Islet of Langerhans (tissue), 1 donor: ENCODE results near the gene WWTR1.

Experiments
- FAIRE-seq: peaks from one replicate; lab custom pipeline; 2011; peaks lifted over from hg19 to GRCh38; lab: Jason Lieb, UNC

WWTR1 gene

GRCh38 chr3:149621218-149622005, 36.4 kb downstream of the WWTR1 start:
- FAIRE-seq: no peak

DNA sequence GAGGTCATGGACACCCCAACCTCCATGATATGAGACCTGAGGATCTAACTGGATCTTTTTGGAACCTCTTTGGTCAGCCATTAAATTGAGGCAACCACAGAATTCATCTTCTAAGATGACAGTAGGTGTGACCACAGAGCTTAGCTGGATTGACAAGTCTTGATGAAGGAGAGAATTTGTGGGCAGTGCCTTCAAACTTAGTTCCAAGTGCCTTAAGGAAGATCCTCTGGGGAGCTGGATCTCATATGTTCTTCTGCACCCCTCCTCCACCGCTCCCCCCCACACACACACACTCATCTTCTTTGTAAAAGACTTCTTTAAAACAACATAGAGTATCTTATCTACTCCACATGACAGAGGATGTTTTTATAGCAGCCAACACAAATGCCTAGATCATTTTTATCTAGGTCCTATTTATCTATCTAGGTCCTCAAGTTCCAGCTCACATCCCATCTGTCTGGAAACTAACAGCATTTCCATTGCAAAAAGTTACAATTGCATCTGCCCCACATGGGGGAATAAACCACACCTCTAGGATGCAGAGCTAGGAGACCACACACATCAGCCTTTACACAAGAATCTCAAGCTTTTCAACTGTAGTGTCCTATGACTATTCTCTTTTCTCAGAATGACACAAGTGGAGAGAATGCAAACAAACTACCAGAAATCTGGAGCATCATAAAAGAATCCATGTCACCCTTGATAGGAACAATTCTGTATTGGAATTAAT, 37.4 kb downstream of the WWTR1 start:
- no peak for FAIRE-seq

DNA sequence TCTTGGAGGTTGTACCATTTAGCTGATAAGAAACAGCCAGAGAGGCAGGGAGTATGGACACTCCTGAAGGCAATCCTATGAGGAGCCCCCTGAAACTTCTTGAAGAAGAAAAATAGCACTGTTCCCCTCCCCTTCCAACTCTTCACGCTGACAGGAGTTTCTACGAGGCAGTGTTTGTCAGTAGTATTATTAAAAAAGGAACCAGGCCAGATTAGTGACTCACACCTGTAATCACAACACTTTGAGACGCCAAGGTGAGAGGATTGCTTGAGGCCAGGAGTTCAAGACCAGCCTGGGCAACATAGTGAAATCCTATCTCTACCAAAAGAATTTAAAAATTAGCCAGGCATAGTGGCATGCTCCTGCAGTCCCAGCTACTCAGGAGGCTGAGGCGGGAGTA, 38.7 kb downstream of the WWTR1 start:
- FAIRE-seq: no peak

DNA sequence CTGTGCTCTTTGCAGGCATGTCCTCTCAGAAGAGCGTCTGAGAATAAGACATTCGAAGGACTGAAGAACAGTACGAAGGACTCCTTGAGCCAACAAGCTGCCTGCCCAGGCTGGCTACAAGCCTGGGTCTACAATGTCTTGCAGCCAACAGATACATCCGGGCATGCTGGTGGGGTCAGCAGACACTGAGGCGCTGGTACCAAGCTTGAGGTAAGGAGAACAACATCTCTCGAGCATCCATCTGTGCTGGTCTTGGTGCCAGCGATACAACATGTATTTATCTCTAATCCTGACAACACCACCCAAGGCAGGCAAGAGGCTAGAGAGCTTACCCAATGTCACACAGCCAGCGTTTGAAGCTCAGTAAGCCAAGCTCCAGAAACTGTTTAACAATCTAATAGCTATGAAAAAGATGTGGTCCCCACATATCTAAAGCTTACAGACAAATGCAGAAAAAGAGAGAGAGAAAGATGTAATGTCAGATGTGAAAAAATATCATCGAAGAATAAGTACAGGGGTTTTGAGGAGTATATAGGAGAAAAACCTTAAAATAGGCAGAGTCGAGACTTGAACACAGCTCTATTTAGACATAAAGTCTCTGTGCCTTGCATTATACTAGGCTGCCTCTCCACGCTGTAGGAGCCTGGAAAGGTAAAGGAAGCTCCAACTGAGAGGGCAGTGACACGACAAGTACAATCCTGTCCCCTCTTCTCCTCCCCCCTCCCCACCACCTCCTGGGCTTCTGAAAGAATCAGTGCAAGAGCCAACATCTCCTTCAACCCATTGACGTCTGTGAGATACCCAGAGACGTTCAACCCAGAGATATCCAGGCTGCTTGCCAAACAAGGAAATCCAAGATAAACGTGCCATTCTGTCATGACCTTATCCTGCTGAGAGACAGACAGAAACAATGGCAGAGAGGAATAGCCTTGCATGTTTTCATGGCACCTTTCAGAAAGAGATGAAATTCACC, 39.4 kb downstream of the WWTR1 start:
- no peak for FAIRE-seq

DNA sequence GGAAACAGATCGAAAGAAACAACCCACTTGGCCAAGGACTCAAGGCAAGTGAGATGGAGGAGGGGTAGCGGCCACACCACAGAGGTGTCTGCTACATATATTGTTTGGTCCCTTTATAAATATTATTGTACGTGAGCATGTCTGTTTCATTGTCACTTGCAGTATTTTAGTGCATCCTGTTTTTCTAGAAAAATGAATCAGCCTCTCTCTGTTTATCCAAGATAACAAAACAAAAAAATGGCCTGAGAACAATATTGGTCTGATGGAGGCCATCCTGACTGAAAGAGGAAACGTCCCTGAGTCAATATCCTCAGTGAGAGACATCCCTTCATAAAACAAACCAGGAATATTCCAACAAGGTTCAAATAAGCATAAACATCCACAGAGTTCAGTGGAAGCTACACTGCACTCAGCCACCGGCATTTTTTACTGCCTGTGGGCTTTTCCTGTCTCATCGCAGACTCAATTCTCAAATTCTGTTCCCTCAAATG, 42.0 kb downstream of the WWTR1 start:
- FAIRE-seq: no peak

DNA sequence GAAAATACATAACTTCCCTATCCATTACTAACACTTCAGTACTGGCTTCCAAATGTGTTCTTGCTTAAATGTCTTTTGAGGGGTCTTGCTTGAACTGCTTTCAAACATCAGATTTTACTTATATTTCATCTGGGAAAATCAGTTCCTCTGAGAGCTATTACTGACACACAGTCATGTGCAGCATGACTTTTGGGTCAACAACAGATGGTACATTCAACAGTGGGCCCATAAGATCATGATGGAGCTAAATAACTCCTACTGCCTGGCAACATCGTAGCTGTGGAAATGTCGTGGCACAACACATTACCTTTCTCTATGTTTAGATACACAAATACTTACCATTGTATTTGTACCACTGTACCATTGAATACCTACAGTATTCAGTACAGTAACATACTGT, 43.8 kb downstream of the WWTR1 start:
- no peak for FAIRE-seq

DNA sequence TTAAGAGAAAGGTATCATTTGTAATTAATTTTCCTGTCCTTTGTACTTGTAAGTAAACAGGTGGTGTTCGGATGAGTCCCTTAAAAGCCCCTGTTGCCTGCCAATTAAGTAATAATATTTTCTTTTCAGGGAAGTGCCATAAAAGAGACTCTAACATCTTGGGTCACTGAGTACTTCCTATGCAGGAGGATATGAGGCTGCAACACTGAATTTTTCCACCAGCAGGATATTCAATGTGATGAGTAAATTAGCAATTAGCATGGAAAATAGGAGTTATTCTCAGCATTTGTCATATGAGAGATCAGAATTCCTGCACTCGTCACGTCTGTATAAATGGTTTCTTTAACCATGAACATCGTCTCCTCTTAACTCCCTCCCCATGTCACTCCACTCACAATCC, 45.4 kb downstream of the WWTR1 start:
- no peak for FAIRE-seq

DNA sequence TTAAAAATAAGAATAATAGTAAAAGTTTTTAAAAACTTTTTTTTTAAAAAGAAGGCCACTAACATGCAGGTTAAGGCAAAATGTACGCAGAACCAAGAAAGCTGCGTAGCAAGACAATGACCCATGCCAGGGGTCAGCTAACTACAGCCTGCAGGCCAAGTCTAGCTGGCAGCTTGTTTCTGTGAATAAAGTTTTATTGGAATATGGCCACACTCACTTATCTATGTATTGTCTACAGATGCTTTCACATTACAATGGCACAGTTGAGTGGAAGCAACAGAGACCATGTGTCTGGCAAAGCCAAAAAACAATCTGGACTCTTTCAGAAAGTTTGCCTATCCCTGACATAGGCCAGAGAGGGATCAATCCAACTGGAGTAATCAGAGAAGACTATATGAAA, 46.7 kb downstream of the WWTR1 start:
- no peak for FAIRE-seq

DNA sequence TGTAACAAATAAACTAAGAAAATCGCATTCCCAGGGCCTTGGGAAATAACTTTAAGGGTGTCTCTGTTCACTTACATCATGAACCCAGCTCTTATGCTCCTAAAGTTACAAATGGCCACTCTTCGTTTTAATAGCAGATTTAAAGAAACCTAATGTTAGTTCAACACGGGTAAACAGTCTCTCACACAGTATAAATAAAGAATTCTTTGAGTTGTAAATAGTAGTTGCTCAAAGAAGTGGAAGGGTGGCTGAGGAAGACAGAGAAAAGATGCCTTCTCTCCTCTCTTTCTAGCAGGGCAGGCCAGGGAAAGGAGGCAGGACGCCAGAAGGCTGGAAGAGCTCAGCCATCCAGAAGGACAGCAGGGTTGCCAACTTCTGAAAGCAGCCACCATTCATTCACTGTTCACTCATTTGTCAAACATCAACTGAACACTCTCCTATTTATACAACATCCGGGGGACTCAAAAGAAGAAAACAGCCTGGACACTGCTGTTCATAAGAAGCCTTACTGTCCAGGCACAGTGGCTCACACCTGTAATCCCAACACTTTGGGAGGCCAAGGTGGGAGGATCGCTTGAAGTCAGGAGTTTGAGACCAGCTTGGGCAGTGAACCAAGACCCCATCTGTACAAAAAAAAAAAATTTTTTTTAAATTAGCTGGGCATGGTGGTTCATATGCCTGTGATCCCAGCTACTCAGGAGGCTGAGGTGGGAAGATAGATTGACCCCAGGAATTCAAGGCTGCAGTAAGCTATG, 47.3 kb downstream of the WWTR1 start:
- FAIRE-seq: no peak

DNA sequence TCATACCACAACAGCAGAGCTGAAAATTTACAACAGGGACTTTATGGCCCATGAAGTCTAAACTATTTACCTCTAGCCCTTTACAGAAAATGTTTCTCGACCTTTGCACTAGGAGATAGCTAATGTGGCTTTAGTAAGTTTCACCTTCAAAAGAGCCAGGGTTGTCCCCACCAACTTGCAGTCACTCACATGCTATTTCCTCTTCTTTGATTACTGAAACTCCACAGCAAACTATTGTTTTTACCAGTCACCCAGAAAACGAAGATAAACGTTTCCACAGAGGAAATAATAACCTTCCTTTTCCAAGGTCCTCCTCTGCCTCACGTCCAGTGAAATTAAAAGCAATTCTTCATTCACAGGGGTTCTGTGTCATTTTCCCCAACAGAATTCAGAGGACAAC, 48.2 kb downstream of the WWTR1 start:
- FAIRE-seq: no peak

DNA sequence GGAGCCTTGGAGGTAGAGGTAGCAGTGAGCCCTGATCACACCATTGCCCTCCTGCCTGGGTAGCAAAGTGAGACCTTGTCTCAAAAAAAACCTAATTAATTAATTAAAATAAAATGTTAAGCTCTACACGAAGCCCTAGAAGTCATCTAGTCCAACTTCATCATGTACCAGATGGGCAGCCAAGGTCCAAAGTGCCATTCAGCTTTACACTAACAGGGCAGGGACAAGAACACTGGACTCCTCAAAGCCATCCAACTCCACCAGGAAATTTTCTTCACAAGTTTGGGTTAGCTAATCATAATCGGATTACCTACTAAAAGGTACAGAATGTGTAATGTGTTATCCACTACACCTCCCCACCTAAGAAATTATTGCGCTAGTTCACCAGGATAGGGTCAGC, 48.8 kb downstream of the WWTR1 start:
- no peak for FAIRE-seq

DNA sequence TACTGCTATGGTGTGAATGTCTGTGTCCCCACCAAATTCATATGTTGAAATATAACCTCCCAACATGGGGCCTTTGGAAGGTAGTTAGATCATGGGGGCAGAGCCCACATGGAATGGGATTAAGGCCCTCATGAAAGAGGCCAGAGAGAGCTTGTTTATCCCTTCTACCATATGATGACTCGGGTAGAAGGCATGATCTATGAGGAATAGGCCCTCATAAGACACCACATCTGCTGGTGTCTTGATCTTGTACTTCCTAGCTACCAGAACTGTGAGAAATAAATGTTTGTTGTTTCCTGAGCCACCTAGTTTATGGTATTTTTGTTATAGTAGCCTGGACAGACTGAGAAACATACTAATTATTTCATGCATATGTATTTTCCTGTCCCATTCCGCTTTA, 51.9 kb downstream of the WWTR1 start:
- FAIRE-seq: no peak

- no peak for FAIRE-seq
Measured at GRCh38 chr3:149604125-149604875, 53.5 kb downstream of the WWTR1 start.

DNA sequence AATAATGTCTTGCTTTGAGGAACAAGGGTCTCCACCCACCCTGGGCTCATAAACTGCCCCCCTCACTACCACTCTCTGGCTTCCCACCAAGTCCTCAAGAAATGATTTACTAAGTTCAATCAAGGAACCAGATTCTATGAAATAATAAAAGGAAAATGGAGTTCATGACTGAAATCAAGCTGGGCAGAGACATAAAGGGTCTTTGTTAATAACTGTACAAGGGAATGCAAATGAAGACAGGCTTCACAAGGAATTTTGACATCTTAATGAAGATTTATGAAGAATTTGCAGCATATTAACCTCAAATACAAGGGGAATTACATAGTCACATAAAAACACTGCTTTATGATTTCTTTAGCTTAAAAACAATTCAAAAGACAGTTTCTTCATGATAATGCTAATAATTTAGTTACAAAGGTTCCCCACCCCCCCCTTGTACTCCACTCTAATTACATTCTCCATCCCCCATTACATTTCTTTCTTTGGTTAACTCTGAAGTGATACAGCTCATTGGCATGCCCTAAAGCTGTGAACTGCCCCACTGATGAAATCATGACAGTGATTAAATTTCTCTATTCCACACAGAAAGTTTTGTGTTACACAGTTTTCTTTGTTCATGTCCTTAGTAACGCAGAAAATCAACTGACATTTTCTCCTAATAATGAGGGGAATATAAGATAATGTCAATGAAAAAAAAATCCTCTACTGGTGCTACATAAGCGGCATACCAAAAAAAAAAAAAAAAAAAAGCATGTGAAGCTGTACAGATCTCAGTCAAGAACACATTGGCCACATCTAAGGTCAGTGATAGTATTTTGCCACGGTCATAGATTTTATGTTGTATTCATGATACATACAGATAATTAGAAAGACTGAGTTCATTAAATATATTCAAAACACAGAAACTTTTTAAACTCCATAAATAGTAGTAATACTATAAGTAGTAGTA, 54.4 kb downstream of the WWTR1 start:
- FAIRE-seq: no peak

DNA sequence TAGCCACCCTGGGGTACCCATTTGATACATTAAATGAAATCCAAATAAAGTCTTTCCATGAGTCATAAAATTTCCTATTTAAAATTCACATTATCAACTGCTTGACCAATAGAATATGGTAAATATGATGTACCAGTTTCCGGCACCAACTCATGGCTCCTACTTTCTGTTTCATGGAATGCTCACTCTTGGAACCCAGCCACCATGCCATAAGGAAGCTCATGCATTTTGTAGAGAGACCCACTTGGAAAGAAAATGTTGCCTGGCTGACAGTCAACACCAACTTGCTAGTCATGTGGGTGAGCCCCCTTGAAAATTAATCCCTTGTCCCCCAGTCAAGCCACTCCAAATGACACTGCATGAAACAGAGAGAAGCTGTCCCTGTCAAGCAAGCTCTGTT, 57.2 kb downstream of the WWTR1 start:
- FAIRE-seq: no peak

DNA sequence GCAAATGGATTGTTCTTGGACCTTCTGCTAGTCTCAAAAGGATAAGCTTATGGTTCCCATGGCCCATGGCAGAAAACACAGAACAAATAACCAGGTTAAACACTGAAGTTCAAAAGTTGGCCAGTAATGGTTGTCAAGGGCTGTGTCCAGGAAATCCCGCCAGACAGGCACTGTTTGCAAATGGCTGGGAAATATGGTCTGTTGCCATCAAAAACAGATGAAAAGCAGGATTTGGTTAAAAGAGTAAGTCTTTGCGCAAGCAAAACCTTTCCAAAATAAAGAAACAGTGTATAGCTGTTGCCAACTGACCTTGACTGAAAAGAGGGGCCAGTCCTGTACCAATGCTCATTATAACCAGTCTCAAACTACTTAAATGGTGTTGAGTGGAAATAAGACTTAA, 58.6 kb downstream of the WWTR1 start:
- FAIRE-seq: no peak

- FAIRE-seq: no peak
Measured at GRCh38 chr3:149596134-149596770, 61.6 kb downstream of the WWTR1 start.

GRCh38 chr3:149593418-149594160, 64.2 kb downstream of the WWTR1 start:
- no peak for FAIRE-seq
